ENCODE measurements around the gene BRMS1L. TPM values are rescaled to one million over a fixed set of nuclear protein-coding genes. Genes with fewer than 3 reads are reported as not detected.

BRMS1L gene
- polyA plus RNA-seq, 1 donor (not counting 4 experiments of a cell fraction or from before 2014, with no cell fraction given), result 12.0 TPM

DNA sequence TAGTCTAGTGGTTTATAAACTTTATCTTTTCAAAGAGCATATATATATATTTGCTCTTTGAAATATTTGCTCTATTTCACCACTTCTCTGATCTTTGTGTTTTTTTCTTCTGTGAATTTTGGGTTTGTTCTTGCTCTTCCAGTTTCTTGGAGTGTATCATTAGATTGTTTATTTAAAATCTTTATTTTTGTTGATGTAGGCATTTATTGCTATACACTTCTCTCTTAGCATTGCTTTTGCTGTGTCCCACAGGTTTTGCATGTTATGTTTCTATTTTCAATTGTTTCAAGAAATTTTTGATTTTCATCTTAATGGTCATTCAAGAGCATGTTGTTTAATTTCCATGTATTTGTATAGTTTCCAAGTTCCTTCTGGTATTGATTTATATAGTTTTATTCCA, 69.1 kb downstream of the BRMS1L start:
- dilution Hi-C loops (cut with MboI; ENCODE audit: extremely low pct_ligation_motif_present, low sequenced_read_pairs), result no loop called here
- no peak overlapping the region for H3K4me3 ChIP-seq (ENCODE audit: control insufficient read depth in 2 of 3, extremely low read depth in 1 of 3, insufficient read depth in 2 of 3, low read depth in 1 of 3, low read length in 3 of 3)
- DNase-seq (ENCODE audit: low read depth, low spot score), result no peak

DNA sequence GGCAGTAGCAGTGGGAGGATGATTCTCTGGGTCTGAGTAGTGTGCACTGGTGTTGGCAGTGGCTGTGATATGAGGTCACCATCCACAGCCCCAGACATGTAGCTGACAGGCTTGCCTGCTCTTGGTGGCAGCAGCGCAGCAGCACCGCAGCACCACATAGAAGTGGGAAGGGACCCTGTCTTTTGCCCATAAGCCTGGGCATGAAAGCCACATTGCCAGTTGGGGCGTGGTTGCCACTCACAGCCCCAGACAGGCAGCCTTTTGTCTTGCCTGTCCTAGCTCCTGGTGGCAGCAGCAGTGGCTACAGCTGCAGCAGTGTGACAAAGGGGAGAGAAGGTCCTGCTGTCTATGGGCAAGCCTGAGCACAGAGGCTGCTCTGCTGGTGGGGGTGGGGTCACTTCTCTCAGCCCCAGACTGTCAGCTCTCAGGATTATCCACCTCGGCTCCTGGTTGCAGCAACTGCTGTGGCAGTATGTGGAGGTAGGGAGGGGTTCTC, 71.5 kb downstream of the BRMS1L start:
- FAIRE-seq (no peak), DNase-seq (ENCODE audit: low read depth, low spot score) (no peak)
- TF ChIP-seq EZH2 (IDR thresholded peaks at IDR 0.05; ENCODE audit: low read length), result no peak
- Histone ChIP-seq H3K9me3 (ENCODE audit: control insufficient read depth, low read depth, low read length) (no peaks in the 10 kb centered on the region), H3K27ac (ENCODE audit: control insufficient read depth, insufficient read depth, low read length) (no peak overlapping the region), H2AFZ (ENCODE audit: control insufficient read depth, low read length) (no peak overlapping the region), H3K4me1 (ENCODE audit: control insufficient read depth, extremely low read depth, insufficient read depth, low read length) (no peaks in the 10 kb centered on the region), H3K9ac (ENCODE audit: control insufficient read depth, extremely low read depth, insufficient read depth, low read length) (no peak overlapping the region), H4K20me1 (ENCODE audit: control insufficient read depth, extremely low read depth, insufficient read depth, low read length) (no peaks in the 10 kb centered on the region), H3K4me3 (ENCODE audit: control insufficient read depth in 2 of 3, extremely low read depth in 1 of 3, insufficient read depth in 2 of 3, low read depth in 1 of 3, low read length in 3 of 3) (no peak overlapping the region), H3K36me3 (ENCODE audit: control insufficient read depth in 2 of 2, extremely low read depth in 1 of 2, insufficient read depth in 2 of 2, low read length in 2 of 2) (no peaks in the 10 kb centered on the region), H3K4me2 (ENCODE audit: control insufficient read depth, extremely low read depth, insufficient read depth, low read depth, low read length) (no peak overlapping the region), H3K9me1 (ENCODE audit: control insufficient read depth, extremely low read depth, insufficient read depth, low read length) (no peaks in the 10 kb centered on the region), H3K27me3 (ENCODE audit: control insufficient read depth, extremely low read depth, insufficient read depth, low read length) (no peaks in the 10 kb centered on the region), H3K79me2 (ENCODE audit: control insufficient read depth, insufficient read depth, low read length) (no peaks in the 10 kb centered on the region)
- dilution Hi-C loops (cut with MboI; ENCODE audit: extremely low pct_ligation_motif_present, low sequenced_read_pairs), result no loop called here

More for the DNA sequence above, 69.1 kb downstream of the BRMS1L start:
- no peak for FAIRE-seq
- Histone ChIP-seq H2AFZ (ENCODE audit: control insufficient read depth, low read length) (no peak overlapping the region), H3K4me2 (ENCODE audit: control insufficient read depth, extremely low read depth, insufficient read depth, low read depth, low read length) (no peak overlapping the region), H4K20me1 (ENCODE audit: control insufficient read depth, extremely low read depth, insufficient read depth, low read length) (no peaks in the 10 kb centered on the region), H3K9me1 (ENCODE audit: control insufficient read depth, extremely low read depth, insufficient read depth, low read length) (no peaks in the 10 kb centered on the region), H3K9me3 (ENCODE audit: control insufficient read depth, low read depth, low read length) (no peaks in the 10 kb centered on the region), H3K9ac (ENCODE audit: control insufficient read depth, extremely low read depth, insufficient read depth, low read length) (no peak overlapping the region), H3K27ac (ENCODE audit: control insufficient read depth, insufficient read depth, low read length) (no peak overlapping the region), H3K4me1 (ENCODE audit: control insufficient read depth, extremely low read depth, insufficient read depth, low read length) (no peaks in the 10 kb centered on the region), H3K27me3 (ENCODE audit: control insufficient read depth, extremely low read depth, insufficient read depth, low read length) (no peaks in the 10 kb centered on the region), H3K36me3 (ENCODE audit: control insufficient read depth in 2 of 2, extremely low read depth in 1 of 2, insufficient read depth in 2 of 2, low read length in 2 of 2) (no peaks in the 10 kb centered on the region), H3K79me2 (ENCODE audit: control insufficient read depth, insufficient read depth, low read length) (no peaks in the 10 kb centered on the region)
- TF ChIP-seq, protein P1, sequence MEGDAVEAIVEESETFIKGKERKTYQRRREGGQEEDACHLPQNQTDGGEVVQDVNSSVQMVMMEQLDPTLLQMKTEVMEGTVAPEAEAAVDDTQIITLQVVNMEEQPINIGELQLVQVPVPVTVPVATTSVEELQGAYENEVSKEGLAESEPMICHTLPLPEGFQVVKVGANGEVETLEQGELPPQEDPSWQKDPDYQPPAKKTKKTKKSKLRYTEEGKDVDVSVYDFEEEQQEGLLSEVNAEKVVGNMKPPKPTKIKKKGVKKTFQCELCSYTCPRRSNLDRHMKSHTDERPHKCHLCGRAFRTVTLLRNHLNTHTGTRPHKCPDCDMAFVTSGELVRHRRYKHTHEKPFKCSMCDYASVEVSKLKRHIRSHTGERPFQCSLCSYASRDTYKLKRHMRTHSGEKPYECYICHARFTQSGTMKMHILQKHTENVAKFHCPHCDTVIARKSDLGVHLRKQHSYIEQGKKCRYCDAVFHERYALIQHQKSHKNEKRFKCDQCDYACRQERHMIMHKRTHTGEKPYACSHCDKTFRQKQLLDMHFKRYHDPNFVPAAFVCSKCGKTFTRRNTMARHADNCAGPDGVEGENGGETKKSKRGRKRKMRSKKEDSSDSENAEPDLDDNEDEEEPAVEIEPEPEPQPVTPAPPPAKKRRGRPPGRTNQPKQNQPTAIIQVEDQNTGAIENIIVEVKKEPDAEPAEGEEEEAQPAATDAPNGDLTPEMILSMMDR (optimal IDR thresholded peaks at IDR 0.05 in 1 of 3, IDR thresholded peaks at IDR 0.05 in 1 of 3, conservative IDR thresholded peaks at IDR 0.05 in 1 of 3; ENCODE audit: extremely low read depth in 1 of 3, insufficient read depth in 2 of 3, low read length in 3 of 3), result no peak
- no peak for TF ChIP-seq EZH2 (IDR thresholded peaks at IDR 0.05; ENCODE audit: low read length)

DNA sequence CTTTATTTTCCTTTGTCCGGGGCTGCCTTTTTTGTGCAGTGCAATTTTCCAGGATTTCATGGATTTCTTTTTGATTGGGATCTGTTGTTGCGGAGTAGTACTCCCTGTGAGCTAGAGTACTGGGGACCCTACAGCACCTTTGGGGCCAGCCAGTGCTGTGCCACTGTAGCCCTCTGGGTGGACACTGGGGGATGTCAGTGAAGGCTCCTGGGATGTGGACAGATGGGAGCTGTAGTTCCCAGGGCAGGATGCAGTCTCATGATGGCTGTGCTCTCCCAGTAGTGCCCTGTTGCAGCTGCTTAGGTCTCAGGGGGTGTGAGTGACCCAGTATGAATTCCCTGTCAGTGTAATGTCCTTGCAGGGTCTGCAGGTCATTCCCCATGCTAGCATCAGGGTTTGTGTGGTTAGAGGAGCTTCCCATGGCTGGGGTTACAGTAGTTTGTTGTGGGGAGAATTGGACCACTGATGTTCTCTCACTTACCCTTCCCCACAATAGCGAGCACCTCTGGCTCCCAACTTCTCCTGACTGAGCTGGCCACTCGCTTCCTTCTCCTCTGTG, 72.2 kb downstream of the BRMS1L start:
- Histone ChIP-seq H3K4me1 (ENCODE audit: control insufficient read depth, extremely low read depth, insufficient read depth, low read length) (no peaks in the 10 kb centered on the region), H3K9me3 (ENCODE audit: control insufficient read depth, low read depth, low read length) (no peaks in the 10 kb centered on the region), H3K36me3 (ENCODE audit: control insufficient read depth in 2 of 2, extremely low read depth in 1 of 2, insufficient read depth in 2 of 2, low read length in 2 of 2) (no peaks in the 10 kb centered on the region), H3K9me1 (ENCODE audit: control insufficient read depth, extremely low read depth, insufficient read depth, low read length) (no peaks in the 10 kb centered on the region), H4K20me1 (ENCODE audit: control insufficient read depth, extremely low read depth, insufficient read depth, low read length) (no peaks in the 10 kb centered on the region), H3K27me3 (ENCODE audit: control insufficient read depth, extremely low read depth, insufficient read depth, low read length) (no peaks in the 10 kb centered on the region), H3K4me2 (ENCODE audit: control insufficient read depth, extremely low read depth, insufficient read depth, low read depth, low read length) (no peak overlapping the region), H2AFZ (ENCODE audit: control insufficient read depth, low read length) (no peak overlapping the region), H3K4me3 (ENCODE audit: control insufficient read depth in 2 of 3, extremely low read depth in 1 of 3, insufficient read depth in 2 of 3, low read depth in 1 of 3, low read length in 3 of 3) (no peak overlapping the region), H3K27ac (ENCODE audit: control insufficient read depth, insufficient read depth, low read length) (no peak overlapping the region), H3K79me2 (ENCODE audit: control insufficient read depth, insufficient read depth, low read length) (no peaks in the 10 kb centered on the region), H3K9ac (ENCODE audit: control insufficient read depth, extremely low read depth, insufficient read depth, low read length) (no peak overlapping the region)
- DNase-seq (ENCODE audit: low read depth, low spot score) (no peak), FAIRE-seq (no peak)
- dilution Hi-C loops (cut with MboI; ENCODE audit: extremely low pct_ligation_motif_present, low sequenced_read_pairs), result no loop called here
- no peak for TF ChIP-seq EZH2 (IDR thresholded peaks at IDR 0.05; ENCODE audit: low read length)
- TF ChIP-seq, protein P1 (optimal IDR thresholded peaks at IDR 0.05 in 1 of 3, IDR thresholded peaks at IDR 0.05 in 1 of 3, conservative IDR thresholded peaks at IDR 0.05 in 1 of 3; ENCODE audit: extremely low read depth in 1 of 3, insufficient read depth in 2 of 3, low read length in 3 of 3), result no peak
